Testis (tissue), 3 donors: ENCODE results near the gene ZSWIM6. TPM values are rescaled to one million over a fixed set of nuclear protein-coding genes. Genes with fewer than 3 reads are reported as not detected.

ENCODE experiments used
- DNase-seq: peaks from one replicate; pipeline ENCODE4 v3.0.0-alpha.2; 2019
- H3K27ac ChIP-seq, 2 donors: fragments of 200-600 bp; sonication (generic); one replicate each; pipeline ENCODE4 v1.5.1; 2019
- H3K27me3 ChIP-seq: fragments of 200-600 bp; sonication (generic); one replicate; pipeline ENCODE4 v1.5.1; 2019
- H3K36me3 ChIP-seq: fragments of 200-600 bp; sonication (generic); one replicate; pipeline ENCODE4 v1.5.1; 2017; ENCODE audit warnings: low read depth; ENCODE audit errors: missing control alignments
- H3K4me1 ChIP-seq: fragments of 200-600 bp; sonication (generic); one replicate; pipeline ENCODE4 v1.5.1; 2019
- H3K4me3 ChIP-seq, 2 donors: fragments of 200-600 bp; sonication (generic); one replicate each; pipeline ENCODE4 v1.5.1; 2017 to 2019
- H3K9me3 ChIP-seq: fragments of 200-600 bp; sonication (generic); one replicate; pipeline ENCODE4 v1.5.1; 2017
- POLR2A ChIP-seq: fragments of 450-650 bp; IDR thresholded peaks from one replicate; pipeline ENCODE4 v1.6.1; 2017; ENCODE audit warnings: antibody characterized with exemption, mild to moderate bottlenecking, moderate library complexity
- WGBS, 2 donors: methylation state at CpG; one replicate each; pipeline ENCODE4 v1.1.5; 2018; 5-methylcytosine and 5-hydroxymethylcytosine counted together
- intact Hi-C: fragments of 100-400 bp; cut with DNase I; formaldehyde crosslinking; loops from one replicate; pipeline ENCODE4 v1.15.1; 2023; ENCODE audit warnings: low total_unique reads
- polyA plus RNA-seq: library from polyadenylated mRNA; stranded (reverse); fragments of 350-450 nt; fragmentation: Illumina TruSeq; extraction: RNeasy Lipid Tissue Mini Kit (QIAGEN cat#74804); gene quantifications from one replicate; pipeline ENCODE4 v1.2.3, GENCODE V29; 2014; ENCODE audit warnings: low read depth, low replicate concordance; ENCODE audit not compliant: insufficient read depth
- total RNA-seq, 2 donors: library from RNA; depleted of rRNA; stranded (reverse); fragments of >200 nt; gene quantifications; one replicate each; pipeline ENCODE4 v1.2.3, GENCODE V29; 2016
- TF ChIP-seq, protein P1 (sequence below), 3 experiments: fragments of 450-650 bp in 2 of 3; fragments of 200-600 bp in 1 of 3; sonication (generic) in 1 of 3; IDR thresholded peaks; one replicate each; pipeline ENCODE4 v1.5.1; 2016 to 2019; ENCODE audit warnings: antibody characterized with exemption in 3 of 3, mild to moderate bottlenecking in 2 of 3, moderate library complexity in 1 of 3

ZSWIM6 gene
- total and polyA plus RNA-seq, 3 donors from 2014 or later, result 14.6 to 18.0 (median 16.5) TPM

DNA sequence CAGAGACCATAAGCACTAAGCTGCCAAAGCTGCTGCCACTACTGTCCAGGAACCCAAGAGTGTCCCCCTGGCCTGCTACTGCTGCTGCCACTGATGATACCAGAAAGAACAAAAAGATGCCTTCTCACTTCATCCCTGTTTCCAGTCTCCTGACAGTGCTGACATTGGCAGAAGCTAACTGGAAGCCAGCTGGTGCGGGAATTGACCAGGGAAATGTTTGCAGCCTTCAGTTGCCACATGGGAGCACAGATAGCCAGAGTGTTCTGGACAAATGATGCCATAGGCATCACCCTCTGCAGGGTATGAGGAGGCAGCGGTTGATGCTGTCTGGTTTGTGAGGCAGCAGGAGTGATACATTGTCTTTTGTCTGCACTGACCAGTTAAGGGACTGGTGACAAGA lies 258.4 kb downstream of the ZSWIM6 start:
- intact Hi-C loops, result no loop called here
- 75 to 80% methylated on average over 2 of the region's 2 CpGs for WGBS, 2 donors
- Histone ChIP-seq H3K36me3 (no peaks in the 10 kb centered on the region), H3K9me3 (no peaks in the 10 kb centered on the region), H3K4me1 (peaks cover 15% of the 10 kb centered on the region), H3K27me3 (no peaks in the 10 kb centered on the region), H3K4me3 (no peak overlapping the region), H3K27ac (no peak overlapping the region)
- no peak for TF ChIP-seq POLR2A
- no peak for DNase-seq

DNA sequence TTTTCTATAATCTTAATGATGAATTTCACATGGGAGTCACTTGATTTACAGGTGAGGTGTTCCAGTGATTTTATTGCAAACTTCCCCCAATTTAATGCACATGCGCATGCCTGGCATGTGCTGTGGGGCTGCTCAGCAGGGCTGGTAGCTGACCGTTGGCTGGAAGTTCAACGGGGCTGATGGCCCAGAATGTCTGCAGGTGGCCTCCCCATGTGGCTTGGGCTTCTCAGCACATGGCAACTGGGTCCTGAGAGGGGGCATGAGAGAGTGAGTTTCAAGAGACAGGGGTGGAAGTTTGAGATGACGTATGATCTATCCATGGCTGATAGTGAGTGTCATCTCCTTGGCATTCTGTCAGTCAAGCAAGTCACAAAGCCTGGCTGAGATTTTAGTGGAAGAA lies 259.8 kb downstream of the ZSWIM6 start:
- Histone ChIP-seq H3K27me3 (no peaks in the 10 kb centered on the region), H3K9me3 (no peaks in the 10 kb centered on the region), H3K27ac (no peak overlapping the region), H3K4me1 (peaks cover 2% of the 10 kb centered on the region), H3K36me3 (no peaks in the 10 kb centered on the region), H3K4me3 (no peak overlapping the region)
- intact Hi-C loops, result no loop called here
- 94% methylated on average over 4 of the region's 4 CpGs for WGBS, 2 donors
- TF ChIP-seq, protein P1, sequence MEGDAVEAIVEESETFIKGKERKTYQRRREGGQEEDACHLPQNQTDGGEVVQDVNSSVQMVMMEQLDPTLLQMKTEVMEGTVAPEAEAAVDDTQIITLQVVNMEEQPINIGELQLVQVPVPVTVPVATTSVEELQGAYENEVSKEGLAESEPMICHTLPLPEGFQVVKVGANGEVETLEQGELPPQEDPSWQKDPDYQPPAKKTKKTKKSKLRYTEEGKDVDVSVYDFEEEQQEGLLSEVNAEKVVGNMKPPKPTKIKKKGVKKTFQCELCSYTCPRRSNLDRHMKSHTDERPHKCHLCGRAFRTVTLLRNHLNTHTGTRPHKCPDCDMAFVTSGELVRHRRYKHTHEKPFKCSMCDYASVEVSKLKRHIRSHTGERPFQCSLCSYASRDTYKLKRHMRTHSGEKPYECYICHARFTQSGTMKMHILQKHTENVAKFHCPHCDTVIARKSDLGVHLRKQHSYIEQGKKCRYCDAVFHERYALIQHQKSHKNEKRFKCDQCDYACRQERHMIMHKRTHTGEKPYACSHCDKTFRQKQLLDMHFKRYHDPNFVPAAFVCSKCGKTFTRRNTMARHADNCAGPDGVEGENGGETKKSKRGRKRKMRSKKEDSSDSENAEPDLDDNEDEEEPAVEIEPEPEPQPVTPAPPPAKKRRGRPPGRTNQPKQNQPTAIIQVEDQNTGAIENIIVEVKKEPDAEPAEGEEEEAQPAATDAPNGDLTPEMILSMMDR (IDR thresholded peaks at IDR 0.05), result no peak
- no peak for TF ChIP-seq POLR2A
- no peak for DNase-seq

DNA sequence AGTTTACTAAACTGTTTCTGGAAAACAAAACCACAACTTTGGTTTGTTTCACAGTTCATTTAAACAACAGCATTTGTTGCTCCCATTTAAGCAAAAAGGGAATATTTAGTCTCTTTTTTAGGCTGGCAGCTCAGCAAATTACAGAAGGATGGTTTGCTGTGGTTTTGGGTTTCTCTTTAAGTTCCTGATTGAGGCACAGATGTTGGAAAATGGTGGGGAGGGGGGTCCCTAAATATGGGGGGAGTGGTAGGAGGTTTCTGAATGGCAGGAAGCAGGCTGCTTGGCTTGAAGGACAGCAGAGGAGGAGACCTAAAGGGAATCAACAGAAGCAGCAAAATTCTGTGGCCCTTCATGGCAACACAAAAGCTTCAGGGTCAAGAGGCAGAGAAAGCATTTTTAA lies 263.4 kb downstream of the ZSWIM6 start:
- no peaks in the 10 kb centered on the region for H3K4me1 ChIP-seq
- no peak for DNase-seq
- TF ChIP-seq, protein P1 (IDR thresholded peaks at IDR 0.05), result no peak
- TF ChIP-seq POLR2A, result no peak
- H3K27ac ChIP-seq, result no peak overlapping the region
- no peak overlapping the region for H3K4me3 ChIP-seq
- H3K27me3 ChIP-seq, result no peaks in the 10 kb centered on the region
- H3K9me3 ChIP-seq, result no peaks in the 10 kb centered on the region
- intact Hi-C loops, result no loop called here
- no peaks in the 10 kb centered on the region for H3K36me3 ChIP-seq

Other genes starting within 250 kb of the ZSWIM6 start
- 10 to 100 TPM; 23.7 to 35.0 TPM for gene SMIM15, start 169.8 kb upstream of the ZSWIM6 start, total RNA-seq
- gene SMIM15, start 169.8 kb upstream of the ZSWIM6 start, polyA plus RNA-seq, result 38.8 TPM